Lung (tissue), 12 donors: ENCODE results near the gene IGFL4. TPM values are rescaled to one million over a fixed set of nuclear protein-coding genes. Genes with fewer than 3 reads are reported as not detected.

ENCODE experiments used
- ATAC-seq: fragments of 200-7000 bp; cut with Tn5 transposase; one replicate; pipeline ENCODE4 v1.9.1; 2020; ENCODE audit warnings: moderate number of reproducible peaks; ENCODE audit not compliant: insufficient read depth, low FRiP score
- DNase-seq, 3 donors: peaks; one replicate each; pipeline ENCODE4 v3.0.0-alpha.2; 2013 to 2017
- H3K27ac ChIP-seq, 2 donors: one replicate each; pipeline ENCODE4 v1.5.1; 2013; ENCODE audit warnings: mild to moderate bottlenecking in 2 of 2, moderate library complexity in 2 of 2, control low read depth in 1 of 2, inconsistent platforms in 1 of 2, low read depth in 1 of 2, low read length in 1 of 2
- H3K27me3 ChIP-seq, 3 donors: one replicate each; pipeline ENCODE4 v1.5.1; 2013; ENCODE audit warnings: low read length in 2 of 3; ENCODE audit not compliant: control insufficient read depth in 3 of 3, insufficient read depth in 3 of 3
- H3K36me3 ChIP-seq, 4 donors: one replicate each; pipeline ENCODE4 v1.5.1; 2013; ENCODE audit warnings: low read length in 4 of 4, mild to moderate bottlenecking in 1 of 4, moderate library complexity in 1 of 4; ENCODE audit not compliant: control insufficient read depth in 4 of 4, insufficient read depth in 4 of 4
- H3K4me1 ChIP-seq, 5 donors: one replicate each; pipeline ENCODE4 v1.5.1; 2013; ENCODE audit warnings: low read length in 5 of 5, mild to moderate bottlenecking in 2 of 5, moderate library complexity in 1 of 5; ENCODE audit not compliant: control insufficient read depth in 5 of 5, insufficient read depth in 5 of 5
- H3K4me3 ChIP-seq: one replicate; pipeline ENCODE4 v1.5.1; 2013; ENCODE audit warnings: mild to moderate bottlenecking, control low read depth, moderate library complexity
- H3K9ac ChIP-seq, 2 donors: one replicate each; pipeline ENCODE4 v1.5.1; 2013; ENCODE audit warnings: low read length in 2 of 2, control low read depth in 1 of 2; ENCODE audit not compliant: insufficient read depth in 1 of 2
- H3K9me3 ChIP-seq, 4 donors: one replicate each; pipeline ENCODE4 v1.5.1; 2013; ENCODE audit warnings: low read length in 3 of 4, mild to moderate bottlenecking in 1 of 4, moderate library complexity in 1 of 4; ENCODE audit not compliant: control insufficient read depth in 4 of 4, insufficient read depth in 3 of 4
- CTCF ChIP-seq: IDR thresholded peaks from 2 replicates; pipeline ENCODE4 v1.5.1; 2012; ENCODE audit warnings: mild to moderate bottlenecking; ENCODE audit errors: control extremely low read depth, extremely low read depth
- WGBS, 2 donors: extraction: QIAGEN DNeasy Blood & Tissue Kit; methylation state at CpG; one replicate each; pipeline ENCODE4 v1.1.7; 2013; 5-methylcytosine and 5-hydroxymethylcytosine counted together
- polyA plus RNA-seq, 2 donors: library from polyadenylated mRNA; stranded (reverse); fragments of 200-250 nt; gene quantifications; one replicate each; pipeline ENCODE4 v1.2.1, GENCODE V29; 2013
- total RNA-seq, 2 donors: library from RNA; depleted of rRNA in 1 of 2; stranded (reverse); fragments of >200 nt in 1 of 2; gene quantifications; one replicate each; pipeline ENCODE4 v1.2.1, GENCODE V29; 2014 to 2021
- donor health status: control.
- donor health status: control.
- donor health status: Bipolar disorder and iron deficiency.
- donor health status: healthy.
- donor health status: DM: yes; HTN: yes; CAD: no.

Gene IGFL4
- total and polyA plus RNA-seq, 4 donors = not detected

GRCh38 chr19:46076951-46077814 lies 36.4 kb upstream of the IGFL4 start:
- ATAC-seq (peak; percentile 41), DNase-seq (peak; percentile 68 to 73 (median 71))
- H3K4me3 ChIP-seq = no peak overlapping the region
- 3 to 4% methylated on average over 50 of the region's 50 CpGs for WGBS, 2 donors
- no peak overlapping the region for H3K27ac ChIP-seq
- no peak overlapping the region for H3K9ac ChIP-seq
- H3K36me3 ChIP-seq = no peaks in the 10 kb centered on the region
- H3K4me1 ChIP-seq = peaks cover 0 to 3% (median 0%) of the 10 kb centered on the region in 5 donors
- peak; percentile 15 for TF ChIP-seq CTCF
- peaks cover 14 to 37% (median 25%) of the 10 kb centered on the region in 3 donors for H3K27me3 ChIP-seq
- peaks cover 0 to 13% (median 2%) of the 10 kb centered on the region in 4 donors for H3K9me3 ChIP-seq

- Histone ChIP-seq H3K4me1 (peaks cover 0 to 3% (median 0%) of the 10 kb centered on the region in 5 donors), H3K4me3 (no peak overlapping the region), H3K9me3 (peaks cover 0 to 13% (median 2%) of the 10 kb centered on the region in 4 donors), H3K9ac (no peak overlapping the region), H3K27me3 (peaks cover 14 to 37% (median 25%) of the 10 kb centered on the region in 3 donors), H3K27ac (no peak overlapping the region), H3K36me3 (no peaks in the 10 kb centered on the region)
- 39 to 40% methylated on average over 9 of the region's 9 CpGs for WGBS, 2 donors
- ATAC-seq (no peak), DNase-seq (no peak)
- no peak for TF ChIP-seq CTCF
These were observed 35.5 kb upstream of the IGFL4 start for GRCh38 chr19:46076031-46076880.

DNA sequence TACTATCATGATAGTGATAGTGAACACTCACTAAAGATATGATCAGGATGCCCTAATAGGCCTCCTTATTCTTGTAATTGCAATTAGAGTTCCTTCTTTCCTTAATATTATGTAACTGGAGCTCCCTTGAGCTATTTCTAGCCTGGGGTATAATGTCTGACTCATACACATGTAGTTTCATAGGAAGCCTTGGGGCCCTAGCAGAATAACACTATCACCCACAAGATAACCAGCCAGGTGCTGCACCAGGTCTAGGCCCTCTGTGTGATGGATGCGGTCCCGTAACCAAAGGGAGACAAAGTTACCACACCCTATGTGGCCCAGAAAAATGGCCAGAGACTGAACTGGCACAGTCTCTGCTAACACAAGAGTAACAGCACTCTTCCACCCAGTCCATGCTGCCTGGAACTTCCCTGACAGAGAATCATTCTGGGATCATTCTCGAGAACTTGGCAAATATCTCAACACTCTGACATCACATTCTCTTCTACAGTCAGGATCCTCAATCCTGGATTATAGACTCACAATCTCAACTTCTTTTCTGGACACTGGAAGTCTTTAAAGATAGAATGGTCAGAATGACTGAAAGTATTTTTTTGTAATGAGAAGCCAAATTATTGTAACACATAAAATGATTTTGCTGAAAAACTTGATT lies 32.6 kb upstream of the IGFL4 start:
- H3K9ac ChIP-seq = no peak overlapping the region
- no peak for TF ChIP-seq CTCF
- DNase-seq (no peak), ATAC-seq (no peak)
- H3K4me3 ChIP-seq = no peak overlapping the region
- peaks cover 0 to 7% (median 2%) of the 10 kb centered on the region in 4 donors for H3K9me3 ChIP-seq
- H3K27me3 ChIP-seq = peaks cover 17 to 39% (median 25%) of the 10 kb centered on the region in 3 donors
- no peak overlapping the region for H3K27ac ChIP-seq
- H3K36me3 ChIP-seq = no peaks in the 10 kb centered on the region
- WGBS, 2 donors = 81 to 84% methylated on average over 3 of the region's 3 CpGs
- peaks cover 0 to 3% (median 0%) of the 10 kb centered on the region in 5 donors for H3K4me1 ChIP-seq
